ENCODE results near the gene LARP1B. TPM values are rescaled to one million over a fixed set of nuclear protein-coding genes. Genes with fewer than 3 reads are reported as not detected.

LARP1B gene
- 12.3 and 12.8 TPM in 2 replicates for total RNA-seq

DNA sequence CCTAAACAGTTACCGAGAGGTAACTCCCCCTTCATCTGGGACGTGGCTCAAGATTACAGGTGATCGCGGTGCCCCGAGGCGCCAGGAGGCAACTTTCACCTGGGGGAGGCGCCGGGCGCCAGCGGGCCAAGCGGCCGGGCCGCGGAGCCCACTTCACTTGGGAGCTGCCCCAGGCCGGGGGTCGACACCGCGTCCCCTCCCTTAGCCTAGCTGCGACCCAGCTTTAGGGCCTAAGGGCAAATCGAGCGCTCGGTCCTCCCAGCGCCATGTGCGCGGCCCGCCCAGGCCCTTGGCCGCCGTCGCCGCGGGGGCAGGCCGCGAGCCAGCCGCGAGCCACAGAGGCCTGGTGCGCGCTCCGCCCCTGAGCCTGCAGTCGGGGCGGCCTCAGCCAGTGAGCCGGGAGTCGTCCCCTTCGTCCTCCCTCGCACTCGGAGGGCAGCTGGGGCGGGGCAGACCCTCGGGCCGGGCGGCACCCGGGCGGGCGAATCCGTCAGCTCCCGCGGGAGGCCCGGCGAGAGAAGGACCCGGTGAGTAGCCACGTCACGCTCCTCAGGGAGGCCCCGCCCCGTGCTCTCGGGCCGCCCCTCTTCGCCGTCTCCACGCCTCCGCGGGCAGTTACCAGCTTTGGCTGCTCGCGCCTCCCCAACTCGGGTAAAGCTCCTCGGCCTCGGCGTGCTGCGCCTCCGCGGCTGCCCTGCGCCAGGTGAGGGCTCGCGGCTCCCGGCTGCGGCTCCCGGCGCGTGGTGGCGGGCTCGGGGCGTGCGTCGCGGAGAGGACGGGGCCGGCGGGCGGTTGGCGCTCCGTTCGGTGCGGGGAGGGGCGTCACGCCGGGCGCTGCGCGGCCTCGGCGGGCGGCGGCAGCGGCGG, at the start of gene LARP1B:
LARP1B (plus strand) TSS at position 614 of the 867 bp plus-strand sequence. CDS start 13,640 bp downstream, outside the sequence.

Other genes starting within 250 kb of the LARP1B start
- gene PLK4, start 180.4 kb upstream of the LARP1B start, total RNA-seq = 5.6 and 10.9 TPM in 2 replicates
- gene MFSD8, start 96.1 kb upstream of the LARP1B start, total RNA-seq = 7.4 and 13.2 TPM in 2 replicates
- gene ABHD18, start 95.9 kb upstream of the LARP1B start, total RNA-seq = 3.6 and 5.3 TPM in 2 replicates
- 27.8 and 96.9 TPM in 2 replicates for gene PGRMC2, start 226.5 kb downstream of the LARP1B start, total RNA-seq

Measured in epithelial cell of alveolus of lung (primary cell).